ENCODE data around the gene GNMT.
A peak's percentile ranks its signal among the peaks of the same experiment; 100 is the strongest.

GNMT gene
- long read RNA-seq, donor 1, partial matches to known transcripts, result 10 of 11 reads
- long read RNA-seq, donor 1, other reads (novel, unspliced or antisense), result 0 of 11 reads
- long read RNA-seq, donor 2, partial matches to known transcripts, result 13 of 13 reads
- long read RNA-seq, donor 2, other reads (novel, unspliced or antisense), result 0 of 13 reads
- long read RNA-seq, donor 3, result 0 reads
- long read RNA-seq, donor 4, result 0 reads
- long read RNA-seq, donor 5, partial matches to known transcripts, result 0 of 5 reads
- long read RNA-seq, donor 5, other reads (novel, unspliced or antisense), result 5 of 5 reads
- long read RNA-seq, donor 6, result 0 reads
- long read RNA-seq, donor 7, partial matches to known transcripts, result 0 of 1 reads
- long read RNA-seq, donor 7, other reads (novel, unspliced or antisense), result 0 of 1 reads
- long read RNA-seq, donor 8, result 0 reads

DNA sequence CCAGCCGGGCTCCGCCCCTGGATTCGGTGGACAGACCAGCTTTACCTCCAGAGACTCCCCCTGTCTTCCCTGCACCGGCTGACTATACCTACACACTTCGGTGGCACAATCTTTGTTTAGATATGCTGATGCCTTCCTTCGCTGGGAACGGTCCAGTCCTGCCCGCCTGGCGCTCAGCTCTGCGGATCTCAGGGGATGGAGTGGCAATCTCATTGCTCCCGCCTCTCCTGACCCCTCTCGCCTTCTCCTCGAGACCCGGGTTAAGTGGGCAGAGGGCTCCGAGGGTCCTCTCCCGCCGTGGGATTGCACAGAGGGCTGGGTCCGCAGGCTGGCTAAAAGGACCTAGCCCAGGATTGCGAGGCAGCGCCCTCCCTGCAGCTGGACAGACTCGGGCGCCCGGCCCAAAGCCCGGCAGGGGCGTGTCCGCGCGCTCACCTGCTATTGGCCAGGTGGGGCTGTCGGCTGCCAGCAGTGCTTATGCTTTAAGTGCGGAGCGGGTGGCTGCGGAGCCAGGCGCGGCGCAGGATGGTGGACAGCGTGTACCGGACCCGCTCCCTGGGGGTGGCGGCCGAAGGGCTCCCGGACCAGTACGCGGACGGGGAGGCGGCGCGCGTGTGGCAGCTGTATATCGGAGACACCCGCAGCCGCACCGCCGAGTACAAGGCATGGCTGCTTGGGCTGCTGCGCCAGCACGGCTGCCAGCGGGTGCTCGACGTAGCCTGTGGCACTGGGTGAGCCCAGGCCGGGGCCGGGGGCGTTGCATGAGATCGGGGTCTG is at the start of gene GNMT:
TSS of gene GNMT (plus strand) at position 512 of the 777 bp plus-strand sequence. CDS start at position 526, 14 bp downstream.
- peak; percentile 80 for DNase-seq

DNA sequence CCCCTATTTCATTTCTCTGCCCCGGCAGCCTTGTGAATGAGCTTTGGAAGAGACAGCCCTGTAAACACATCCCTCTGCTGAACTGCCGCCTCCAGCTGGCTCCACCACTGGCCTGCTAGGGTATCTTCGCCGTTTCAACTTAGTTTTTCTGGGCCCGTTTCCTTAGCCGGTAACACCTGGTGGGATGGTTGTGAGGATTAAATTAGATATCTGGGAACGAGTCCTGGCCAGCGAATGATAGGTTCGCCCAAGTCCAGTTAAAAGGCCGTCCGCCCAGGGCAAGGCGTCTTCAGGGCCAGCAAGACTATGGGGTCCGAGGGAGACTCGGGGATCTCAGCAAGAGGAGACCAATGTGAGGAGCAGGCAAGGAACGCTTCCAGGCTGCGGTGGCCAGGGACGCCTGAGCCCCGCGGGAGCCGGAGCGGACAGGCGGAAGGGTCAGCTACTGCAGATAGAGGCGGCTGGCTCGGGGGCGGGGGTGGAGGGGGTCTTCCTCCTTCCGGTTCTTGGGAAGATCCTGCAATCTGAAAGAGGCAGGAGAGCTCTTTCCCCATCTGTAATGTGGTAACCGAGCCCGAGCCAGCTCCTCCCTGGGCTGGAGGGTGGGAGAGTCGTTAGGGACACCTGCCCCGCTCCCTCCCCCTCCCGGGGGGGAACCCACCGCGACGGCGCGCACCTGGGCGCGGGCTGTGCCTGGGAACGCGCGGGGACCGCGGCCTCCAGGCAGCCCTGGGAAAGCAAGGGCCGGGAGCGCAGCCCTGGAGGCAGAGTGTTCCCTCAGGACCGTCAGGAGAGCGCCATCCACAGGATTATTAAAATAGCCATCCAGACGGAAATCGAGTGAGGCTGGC is 49.2 kb upstream of the GNMT start:
- peak; percentile 73 for DNase-seq

DNA sequence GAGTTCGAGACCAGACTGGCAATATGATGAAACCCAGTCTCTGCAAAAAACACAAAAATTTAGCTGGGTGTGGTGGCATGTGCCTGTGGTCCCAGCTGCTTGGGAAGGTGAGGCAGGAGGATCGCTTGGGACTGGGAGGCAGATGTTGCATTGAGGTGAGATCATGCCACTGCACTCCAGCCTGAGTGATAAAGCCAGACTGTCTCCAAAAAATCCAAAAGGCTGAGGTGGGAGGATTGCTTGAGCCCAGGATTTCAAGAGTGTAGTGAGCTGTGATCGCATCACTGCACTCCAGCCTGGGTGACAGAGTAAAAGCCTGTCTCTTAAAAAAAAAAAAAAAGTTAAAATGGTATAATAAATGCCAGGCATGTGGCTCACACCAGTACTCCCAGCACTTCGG is 46.0 kb upstream of the GNMT start:
- no peak for DNase-seq

DNA sequence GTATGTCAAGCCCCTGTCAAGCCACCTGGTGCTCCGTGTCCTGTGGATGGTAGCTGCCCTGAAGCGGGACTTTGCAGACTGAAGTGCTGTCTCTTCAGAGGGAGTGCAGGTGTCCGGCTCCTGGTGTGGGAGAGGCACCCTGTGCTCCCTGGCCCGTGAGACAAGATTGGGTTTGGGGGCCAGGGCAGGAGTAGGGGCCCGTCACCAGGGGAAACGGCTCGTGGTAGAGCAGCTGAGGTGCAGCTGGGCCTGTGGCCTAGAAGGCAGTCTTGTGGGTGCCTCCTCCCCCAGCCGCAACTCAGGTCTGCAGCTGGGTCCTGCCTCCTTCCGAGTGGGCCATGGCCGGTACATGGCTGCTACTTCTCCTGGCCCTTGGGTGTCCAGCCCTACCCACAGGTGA is 44.8 kb upstream of the GNMT start, which contains the start of gene PTCRA:
TSS of gene PTCRA (plus strand) at position 322 of the 400 bp plus-strand sequence. CDS start at position 339, 17 bp downstream.
- no peak for DNase-seq

DNA sequence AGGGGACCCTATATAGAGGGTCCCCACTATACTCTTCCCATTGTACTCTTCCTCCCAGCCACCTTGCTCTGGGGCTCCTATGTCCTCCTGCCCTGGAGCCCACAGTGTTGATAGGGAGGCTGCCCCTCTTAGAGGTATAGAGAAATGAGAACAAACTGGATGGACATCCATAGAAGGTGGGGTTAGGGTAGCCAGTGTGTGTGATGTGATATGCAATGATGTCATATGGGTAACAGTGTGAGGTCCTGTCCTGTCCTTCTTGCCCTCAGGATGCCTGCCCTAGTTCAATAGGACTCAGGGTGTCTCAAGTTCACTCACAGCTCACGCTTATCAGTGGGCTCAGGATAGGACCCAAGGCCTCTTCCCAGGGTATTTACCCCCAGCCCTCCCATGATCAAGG is 44.3 kb upstream of the GNMT start:
- DNase-seq, result no peak

DNA sequence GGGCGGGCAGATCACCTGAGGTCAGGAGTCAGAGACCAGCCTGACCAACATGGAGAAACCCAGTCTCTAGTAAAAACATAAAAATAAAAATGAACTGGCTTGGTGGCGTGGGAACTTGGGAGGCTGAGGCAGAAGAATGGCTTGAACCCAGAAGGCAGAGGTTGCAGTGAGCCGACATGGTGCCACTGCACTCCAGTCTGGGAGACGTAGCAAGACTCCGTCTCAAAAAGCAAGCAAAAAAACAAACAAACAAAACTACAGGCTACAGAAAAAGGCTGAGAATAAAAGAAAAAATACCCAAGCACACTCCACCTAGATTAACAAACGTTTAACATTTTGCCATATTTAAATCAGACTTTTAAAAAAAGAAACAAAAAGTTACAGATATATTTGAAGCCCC is 38.8 kb upstream of the GNMT start:
- DNase-seq, result no peak

DNA sequence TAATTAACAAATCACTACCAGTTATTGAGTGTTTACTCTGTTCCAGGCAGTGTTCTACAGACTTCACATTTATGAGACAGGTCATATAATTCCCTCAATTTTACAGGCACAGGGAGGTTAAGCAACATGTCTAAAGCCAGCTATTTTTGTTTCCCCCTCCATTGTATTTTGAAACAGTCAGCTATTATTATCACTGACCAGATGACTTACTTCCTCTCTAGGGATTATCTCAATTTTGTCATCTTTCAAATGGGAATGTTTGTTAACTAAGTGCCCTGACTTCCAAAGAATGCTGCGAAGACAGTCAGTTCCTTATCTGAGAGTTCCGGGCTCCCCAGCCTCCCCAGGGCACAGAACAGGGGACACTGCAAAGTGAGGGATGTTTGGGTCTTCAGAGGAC is 36.9 kb upstream of the GNMT start:
- DNase-seq, result no peak

DNA sequence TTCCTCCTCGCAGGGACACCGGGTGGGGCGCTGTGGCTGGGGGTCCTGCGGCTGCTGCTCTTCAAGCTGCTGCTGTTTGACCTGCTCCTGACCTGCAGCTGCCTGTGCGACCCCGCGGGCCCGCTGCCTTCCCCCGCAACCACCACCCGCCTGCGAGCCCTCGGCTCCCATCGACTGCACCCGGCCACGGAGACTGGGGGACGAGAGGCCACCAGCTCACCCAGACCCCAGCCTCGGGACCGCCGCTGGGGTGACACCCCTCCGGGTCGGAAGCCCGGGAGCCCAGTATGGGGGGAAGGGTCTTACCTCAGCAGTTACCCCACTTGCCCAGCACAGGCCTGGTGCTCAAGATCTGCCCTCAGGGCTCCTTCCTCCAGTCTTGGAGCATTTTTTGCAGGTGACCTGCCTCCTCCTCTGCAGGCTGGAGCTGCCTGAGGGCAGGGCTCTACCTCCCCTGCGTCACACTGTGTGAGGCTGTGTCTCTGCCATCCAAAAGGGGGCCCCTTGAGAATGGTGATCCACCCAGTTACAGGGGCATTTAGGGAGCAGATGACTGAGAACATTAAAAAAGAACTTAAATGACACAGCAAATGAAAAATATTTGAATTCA is 35.2 kb upstream of the GNMT start:
- DNase-seq, result no peak

DNA sequence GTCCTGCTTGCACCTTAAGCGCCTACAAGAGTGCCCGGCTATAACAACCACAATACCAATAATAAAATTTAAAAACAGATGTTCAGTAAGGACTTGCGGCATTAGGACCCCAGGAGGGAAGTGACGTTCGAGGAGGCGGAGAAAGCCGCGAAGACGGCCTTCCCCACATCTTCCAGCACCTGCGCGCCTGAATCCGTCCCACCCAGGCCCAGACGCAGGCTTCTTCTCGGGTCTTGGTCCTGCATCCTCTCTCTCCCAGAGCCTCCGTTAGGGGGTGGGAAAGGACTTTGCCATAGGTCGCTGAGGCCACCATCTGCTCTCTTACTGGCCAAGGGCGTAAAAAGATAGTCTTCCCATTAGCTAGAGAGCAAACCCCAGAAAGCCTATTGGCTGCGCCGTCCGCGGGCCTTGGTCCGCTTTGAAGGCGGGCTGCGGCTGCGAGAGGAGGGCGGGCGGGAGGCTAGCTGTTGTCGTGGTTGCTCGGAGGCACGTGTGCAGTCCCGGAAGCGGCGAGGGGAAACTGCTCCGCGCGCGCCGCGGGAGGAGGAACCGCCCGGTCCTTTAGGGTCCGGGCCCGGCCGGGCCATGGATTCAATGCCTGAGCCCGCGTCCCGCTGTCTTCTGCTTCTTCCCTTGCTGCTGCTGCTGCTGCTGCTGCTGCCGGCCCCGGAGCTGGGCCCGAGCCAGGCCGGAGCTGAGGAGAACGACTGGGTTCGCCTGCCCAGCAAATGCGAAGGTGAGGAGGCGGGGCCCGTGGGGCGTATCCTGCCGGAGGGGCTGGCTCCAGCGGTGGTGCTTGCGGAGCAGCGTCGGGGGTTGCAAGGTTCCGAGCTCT is 31.4 kb upstream of the GNMT start, which contains the start of gene CNPY3:
TSS of gene CNPY3 (plus strand) at position 495 of the 835 bp plus-strand sequence. CDS start at position 586, 91 bp downstream.
- peak; percentile 95 for DNase-seq

DNA sequence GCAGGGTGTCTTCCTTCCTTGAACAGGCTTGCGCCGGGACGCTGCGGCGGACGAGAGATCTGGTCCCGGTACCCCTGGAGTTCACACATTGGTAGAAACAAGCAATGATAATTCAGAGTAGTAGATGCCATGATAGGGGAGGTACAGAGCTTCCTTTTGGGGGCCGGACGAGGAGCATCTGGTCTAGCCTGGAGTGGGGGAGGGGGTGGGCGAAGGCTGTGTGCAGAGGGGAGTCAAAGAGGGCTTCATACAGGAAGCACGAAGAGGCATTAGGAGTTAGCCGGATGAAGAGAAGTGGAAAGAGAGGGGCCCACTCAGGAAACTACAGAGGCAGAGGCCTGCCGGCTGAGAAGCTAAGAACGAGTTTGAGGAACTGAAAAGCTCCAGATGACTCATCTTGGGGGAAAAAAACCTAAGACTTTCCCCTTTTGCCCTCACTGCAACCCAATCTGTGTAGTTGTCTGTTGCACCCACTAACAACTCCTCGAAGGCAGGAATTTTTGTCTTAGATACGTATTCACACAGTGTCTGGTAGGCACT is 30.7 kb upstream of the GNMT start:
- DNase-seq, result no peak

DNA sequence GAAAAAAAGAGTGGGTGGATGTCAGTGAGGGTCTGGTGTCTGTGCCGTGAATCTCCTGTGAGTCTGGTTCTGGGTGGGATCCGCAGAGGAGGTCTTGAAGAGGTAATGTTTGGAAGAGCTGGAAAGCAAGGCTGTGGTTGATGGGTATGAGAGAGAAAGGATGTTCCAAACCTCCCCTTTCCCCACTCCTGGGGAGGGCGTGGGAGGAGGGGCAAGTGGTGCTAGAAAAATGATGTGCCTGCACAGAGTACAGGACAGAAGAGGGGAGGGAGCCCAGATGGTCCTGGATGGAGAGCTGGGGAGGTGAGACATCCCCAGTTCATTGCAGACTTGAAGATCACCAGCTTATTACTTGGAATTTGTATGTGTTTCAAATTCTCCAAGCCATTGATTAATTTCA is 28.1 kb upstream of the GNMT start:
- no peak for DNase-seq

DNA sequence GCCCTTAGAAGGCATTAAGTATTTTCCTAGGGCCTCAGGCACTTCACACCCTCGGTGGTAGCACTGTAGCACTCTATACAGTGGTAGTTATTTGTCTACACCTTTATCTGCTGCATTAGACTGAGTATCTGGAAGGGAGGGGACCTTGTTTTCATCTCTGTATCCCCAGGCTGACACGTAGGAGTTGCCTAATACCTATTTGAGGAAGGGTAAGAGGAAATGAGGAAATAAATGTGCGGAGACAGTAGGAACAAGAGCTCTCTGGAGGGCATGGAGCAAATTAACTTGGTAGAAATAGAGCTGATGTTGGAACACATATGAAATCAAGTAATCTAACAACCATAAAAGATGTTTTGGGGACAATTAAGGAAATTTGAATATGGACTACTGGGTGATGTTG is 27.3 kb upstream of the GNMT start:
- DNase-seq, result no peak

DNA sequence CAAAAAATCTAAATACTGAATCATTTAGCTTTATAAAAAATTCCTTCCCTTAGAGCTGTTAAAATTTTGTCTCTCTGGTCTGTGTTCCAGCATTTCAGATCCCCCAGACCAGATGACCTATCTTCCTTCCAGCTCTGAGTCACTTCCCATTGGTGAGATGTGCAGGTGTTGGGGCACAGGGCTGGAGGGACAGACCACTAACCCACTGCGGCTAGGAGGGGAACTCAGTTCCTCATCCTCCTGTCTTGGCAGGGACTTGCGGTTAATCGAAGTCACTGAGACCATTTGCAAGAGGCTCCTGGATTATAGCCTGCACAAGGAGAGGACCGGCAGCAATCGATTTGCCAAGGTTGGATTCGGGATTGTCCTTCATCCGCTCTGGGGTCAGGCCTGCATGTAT is 25.2 kb upstream of the GNMT start:
- no peak for DNase-seq

DNA sequence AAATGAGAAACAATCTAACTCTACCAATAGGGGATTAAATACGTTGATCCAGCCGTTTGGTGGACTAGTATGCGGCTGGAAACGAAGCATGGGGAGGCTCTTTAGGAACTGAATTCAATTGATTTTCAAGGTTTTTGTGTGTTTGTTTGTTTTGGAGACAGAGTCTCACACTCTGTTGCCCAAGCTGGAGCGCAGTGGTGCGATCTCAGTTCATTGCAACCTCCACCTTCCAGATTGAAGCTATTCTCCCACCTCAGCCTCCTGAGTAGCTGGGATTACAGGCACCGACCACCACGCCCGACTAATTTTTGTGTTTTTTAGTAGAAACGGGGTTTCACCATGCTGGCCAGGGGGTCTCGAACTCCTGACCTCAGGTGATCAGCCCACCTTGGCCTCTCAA is 24.2 kb upstream of the GNMT start:
- DNase-seq, result no peak

DNA sequence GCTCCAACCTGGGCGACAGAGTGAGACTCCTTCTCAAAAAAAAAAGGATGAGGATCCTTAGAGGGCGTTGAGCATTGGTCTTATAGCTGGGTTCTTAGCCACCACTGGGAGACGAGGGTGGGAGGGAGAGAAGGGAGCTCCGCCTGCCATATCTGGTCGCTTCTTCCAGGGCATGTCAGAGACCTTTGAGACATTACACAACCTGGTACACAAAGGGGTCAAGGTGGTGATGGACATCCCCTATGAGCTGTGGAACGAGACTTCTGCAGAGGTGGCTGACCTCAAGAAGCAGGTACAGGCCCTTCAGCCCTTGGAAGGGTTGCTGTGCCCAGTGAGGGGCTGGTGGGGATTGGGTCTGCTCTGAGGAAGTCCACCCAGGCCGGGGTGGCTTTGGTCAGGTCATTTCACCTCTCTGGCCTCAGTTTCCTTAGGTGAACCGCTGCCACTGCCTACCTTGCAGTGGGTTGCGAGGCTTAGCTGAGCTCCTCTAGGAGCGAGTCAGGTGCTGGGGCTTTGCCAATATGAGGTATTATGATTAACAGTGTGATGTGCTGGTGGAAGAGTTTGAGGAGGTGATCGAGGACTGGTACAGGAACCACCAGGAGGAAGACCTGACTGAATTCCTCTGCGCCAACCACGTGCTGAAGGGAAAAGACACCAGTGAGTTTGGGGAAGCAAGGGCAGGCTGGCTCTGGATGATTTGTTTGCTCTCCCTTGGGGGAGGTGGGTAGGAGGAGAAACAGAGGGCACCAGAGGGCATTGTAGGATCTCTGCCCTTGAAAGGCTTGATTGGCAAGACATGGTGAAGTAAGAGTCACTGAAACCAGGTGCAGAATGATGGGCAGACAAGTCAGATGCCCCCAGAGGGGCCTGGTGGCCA is 22.8 kb upstream of the GNMT start:
- no peak for DNase-seq

DNA sequence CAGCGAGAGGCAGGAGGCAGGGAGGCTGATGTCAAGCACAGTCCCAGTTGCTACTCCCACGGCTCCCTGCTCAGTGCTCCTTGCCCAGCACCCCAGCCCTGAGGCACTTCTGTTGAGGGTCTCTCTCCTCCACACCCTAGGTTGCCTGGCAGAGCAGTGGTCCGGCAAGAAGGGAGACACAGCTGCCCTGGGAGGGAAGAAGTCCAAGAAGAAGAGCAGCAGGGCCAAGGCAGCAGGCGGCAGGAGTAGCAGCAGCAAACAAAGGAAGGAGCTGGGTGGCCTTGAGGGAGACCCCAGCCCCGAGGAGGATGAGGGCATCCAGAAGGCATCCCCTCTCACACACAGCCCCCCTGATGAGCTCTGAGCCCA is 22.1 kb upstream of the GNMT start:
- DNase-seq, result no peak

DNA sequence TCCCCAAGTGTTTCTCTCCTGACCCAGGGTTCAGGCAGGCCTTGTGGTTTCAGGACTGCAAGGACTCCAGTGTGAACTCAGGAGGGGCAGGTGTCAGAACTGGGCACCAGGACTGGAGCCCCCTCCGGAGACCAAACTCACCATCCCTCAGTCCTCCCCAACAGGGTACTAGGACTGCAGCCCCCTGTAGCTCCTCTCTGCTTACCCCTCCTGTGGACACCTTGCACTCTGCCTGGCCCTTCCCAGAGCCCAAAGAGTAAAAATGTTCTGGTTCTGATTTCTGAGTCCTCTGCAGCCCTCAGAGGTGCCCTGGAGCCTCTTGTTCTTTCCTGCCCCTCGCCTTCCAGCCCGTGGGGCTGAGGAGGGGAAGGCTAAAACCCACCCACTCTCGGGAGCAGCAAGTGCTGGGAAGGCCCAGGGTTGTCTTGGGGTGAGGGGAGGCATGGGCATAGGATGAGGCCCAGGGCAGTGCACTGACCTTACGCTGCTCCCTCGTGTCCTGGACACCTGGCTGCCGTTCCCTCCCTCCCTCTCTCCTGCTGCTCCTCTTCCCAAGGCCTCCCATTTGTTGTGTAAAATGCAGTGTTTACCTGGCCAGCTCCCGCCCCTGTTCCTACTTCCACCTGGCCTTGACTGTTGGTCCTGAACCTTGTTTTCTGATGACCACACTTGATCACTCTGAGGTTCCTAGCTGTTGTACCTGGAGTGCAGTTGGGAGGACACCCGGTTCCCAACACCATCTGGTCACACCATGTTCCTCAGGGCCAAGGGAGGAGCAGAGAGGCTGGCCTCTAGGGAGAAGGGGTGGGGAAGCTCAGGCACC is 21.4 kb upstream of the GNMT start:
- no peak for DNase-seq

DNA sequence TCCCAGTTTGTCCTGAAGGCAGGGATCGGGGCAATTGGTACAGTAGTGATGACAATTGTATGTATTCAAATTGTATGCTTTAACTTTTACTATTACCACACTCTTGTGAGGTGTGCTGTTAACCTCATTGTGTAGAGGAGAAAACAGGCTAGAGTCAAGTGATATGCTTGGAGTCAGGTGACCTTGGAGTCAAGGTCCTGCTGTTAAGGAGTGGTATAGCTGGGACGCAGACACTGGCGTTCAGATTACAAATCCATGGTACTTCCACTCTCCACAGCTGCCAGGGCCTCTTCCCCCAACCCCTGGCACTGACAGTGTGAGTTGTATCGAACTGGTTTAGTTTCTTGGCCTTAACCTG is 20.8 kb upstream of the GNMT start:
- DNase-seq, result no peak

DNA sequence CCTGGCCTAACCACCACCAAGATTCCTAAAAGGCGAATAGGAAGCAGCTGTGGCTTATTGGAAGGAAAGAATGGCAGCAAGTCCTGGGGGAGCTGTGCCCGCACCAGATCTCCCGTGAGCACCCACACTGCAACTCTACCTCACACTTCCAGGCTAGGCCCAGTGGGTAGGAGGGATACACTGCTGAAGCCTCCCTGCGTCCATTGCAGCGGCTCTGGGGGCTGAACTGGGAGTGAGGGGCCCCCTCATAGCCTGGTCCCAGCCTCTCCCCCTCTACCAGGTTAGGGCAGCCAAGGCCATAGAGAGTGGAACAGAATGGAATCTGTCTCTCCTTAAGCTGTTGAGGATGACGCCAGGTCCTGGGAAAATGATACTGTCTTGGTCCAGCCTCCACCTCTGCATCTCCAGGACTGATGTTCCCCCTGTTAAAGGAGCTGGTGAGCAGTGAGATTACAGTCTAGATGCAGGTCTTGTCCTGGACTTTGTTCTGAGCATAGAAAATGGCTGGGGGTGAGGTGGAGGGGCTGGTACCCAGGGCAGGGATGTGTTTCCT is 20.0 kb upstream of the GNMT start:
- no peak for DNase-seq

Measured in right kidney (tissue), 9 donors.